Measurements from ENCODE around the gene SCGN. TPM values are rescaled to one million over a fixed set of nuclear protein-coding genes. Genes with fewer than 3 reads are reported as not detected.

The SCGN gene
- total RNA-seq, 4 donors from 2014 or later: 0.35 to 3.6 (median 1.3) TPM; not detected in 1

DNA sequence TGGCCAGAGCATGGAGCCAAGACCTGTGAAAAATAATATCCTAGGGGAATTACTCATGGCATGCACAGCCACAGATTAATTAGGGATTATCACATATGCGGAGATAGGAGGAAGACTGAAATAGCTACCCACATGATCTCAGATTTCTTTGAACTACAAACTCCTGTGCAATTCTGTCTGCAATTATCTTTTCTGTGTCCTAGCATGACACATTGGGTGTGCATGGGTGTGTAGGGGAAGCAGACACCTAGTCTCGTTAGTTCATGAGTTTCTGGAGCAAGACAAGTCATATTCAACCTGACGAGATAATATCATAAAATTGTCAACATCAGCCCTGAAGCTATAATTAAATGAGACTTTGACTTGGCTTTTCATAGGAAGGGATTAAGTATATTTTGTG is 98.9 kb downstream of the SCGN start:
- WGBS, 2 donors (ENCODE audit: low coverage in 1 of 2): 82 to 86% methylated on average over 2 of the region's 3 CpGs
- no peaks in the 10 kb centered on the region for H3K36me3 ChIP-seq
- H3K4me1 ChIP-seq: no peaks in the 10 kb centered on the region
- TF ChIP-seq, protein P1, sequence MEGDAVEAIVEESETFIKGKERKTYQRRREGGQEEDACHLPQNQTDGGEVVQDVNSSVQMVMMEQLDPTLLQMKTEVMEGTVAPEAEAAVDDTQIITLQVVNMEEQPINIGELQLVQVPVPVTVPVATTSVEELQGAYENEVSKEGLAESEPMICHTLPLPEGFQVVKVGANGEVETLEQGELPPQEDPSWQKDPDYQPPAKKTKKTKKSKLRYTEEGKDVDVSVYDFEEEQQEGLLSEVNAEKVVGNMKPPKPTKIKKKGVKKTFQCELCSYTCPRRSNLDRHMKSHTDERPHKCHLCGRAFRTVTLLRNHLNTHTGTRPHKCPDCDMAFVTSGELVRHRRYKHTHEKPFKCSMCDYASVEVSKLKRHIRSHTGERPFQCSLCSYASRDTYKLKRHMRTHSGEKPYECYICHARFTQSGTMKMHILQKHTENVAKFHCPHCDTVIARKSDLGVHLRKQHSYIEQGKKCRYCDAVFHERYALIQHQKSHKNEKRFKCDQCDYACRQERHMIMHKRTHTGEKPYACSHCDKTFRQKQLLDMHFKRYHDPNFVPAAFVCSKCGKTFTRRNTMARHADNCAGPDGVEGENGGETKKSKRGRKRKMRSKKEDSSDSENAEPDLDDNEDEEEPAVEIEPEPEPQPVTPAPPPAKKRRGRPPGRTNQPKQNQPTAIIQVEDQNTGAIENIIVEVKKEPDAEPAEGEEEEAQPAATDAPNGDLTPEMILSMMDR (IDR thresholded peaks at IDR 0.05): no peak
- TF ChIP-seq EP300 (IDR thresholded peaks at IDR 0.05) (no peak), POLR2A (IDR thresholded peaks at IDR 0.05) (no peak)
- no peaks in the 10 kb centered on the region for H3K9me3 ChIP-seq
- H3K4me3 ChIP-seq: no peak overlapping the region
- no peak overlapping the region for H3K27ac ChIP-seq
- ATAC-seq: no peak
- H3K27me3 ChIP-seq: no peaks in the 10 kb centered on the region

Other genes starting within 250 kb of the SCGN start
- not detected for gene SLC17A4, start 102.5 kb downstream of the SCGN start, total RNA-seq
- gene SLC17A1, start 179.8 kb downstream of the SCGN start, total RNA-seq: not detected
- not detected for gene SLC17A3, start 222.0 kb downstream of the SCGN start, total RNA-seq

Measured in gastroesophageal sphincter (tissue), 4 donors.